Stimulated activated CD4-positive, alpha-beta T cell treated with anti-CD3 and anti-CD28 coated beads, Interleukin-1b, Interleukin-23, amount 100 ng/mL, for 24 hours (primary cell): ENCODE measurements around the gene FAM227A.

Experiments
- DNase-seq, 4 experiments: peaks; one replicate each; pipeline ENCODE4 v3.0.0-alpha.2; 2020; ENCODE audit warnings: low read depth in 4 of 4, low spot score in 1 of 4

Gene FAM227A

DNA sequence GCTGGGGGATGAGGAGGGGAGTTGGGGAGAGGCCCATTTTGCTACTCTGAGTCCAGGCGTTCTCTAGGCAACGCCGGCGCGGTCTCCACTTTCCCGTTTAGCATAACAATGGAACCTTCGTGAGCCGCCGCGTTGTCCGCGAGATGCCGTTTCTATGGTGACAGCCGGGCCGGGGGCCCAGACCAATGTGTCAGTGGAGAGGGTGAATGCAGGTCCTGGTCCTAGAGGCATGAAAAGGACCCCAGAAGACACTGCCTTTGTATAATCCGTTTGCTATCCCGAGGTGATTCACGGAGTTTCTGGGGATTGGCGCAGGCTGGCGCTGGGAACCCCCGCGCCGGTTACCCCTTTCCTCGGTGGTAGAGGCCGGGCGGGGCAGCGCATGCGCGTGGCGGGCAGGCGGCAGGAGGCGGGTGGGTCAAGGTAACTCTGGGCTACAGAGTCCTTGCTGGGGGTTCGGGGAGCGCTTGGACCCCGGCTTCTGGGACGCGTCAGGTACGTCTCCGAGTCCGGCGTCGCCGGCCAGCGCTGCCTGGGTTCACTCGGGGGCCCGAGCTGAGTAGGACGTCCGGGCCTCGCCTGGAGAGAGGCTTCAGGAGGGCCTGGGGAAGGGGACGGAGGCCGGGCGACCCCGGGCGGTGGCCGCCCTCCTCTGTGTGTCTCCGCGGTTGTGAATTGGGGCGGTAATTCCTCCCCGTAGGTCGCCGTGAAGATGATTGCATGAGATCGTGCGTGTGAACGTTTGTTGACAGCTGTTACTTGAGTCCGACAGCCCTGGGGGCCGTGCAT, at the start of gene FAM227A, which contains the start of gene CBY1:
FAM227A (minus strand) TSS at position 137 of the 789 bp plus-strand sequence. CDS start 6,224 bp downstream, outside the sequence.
CBY1 (plus strand) TSS at position 383 of the 789 bp plus-strand sequence. CDS start 11,417 bp downstream, outside the sequence.
- DNase-seq, result peak; percentile 64 to 82 (median 76)

DNA sequence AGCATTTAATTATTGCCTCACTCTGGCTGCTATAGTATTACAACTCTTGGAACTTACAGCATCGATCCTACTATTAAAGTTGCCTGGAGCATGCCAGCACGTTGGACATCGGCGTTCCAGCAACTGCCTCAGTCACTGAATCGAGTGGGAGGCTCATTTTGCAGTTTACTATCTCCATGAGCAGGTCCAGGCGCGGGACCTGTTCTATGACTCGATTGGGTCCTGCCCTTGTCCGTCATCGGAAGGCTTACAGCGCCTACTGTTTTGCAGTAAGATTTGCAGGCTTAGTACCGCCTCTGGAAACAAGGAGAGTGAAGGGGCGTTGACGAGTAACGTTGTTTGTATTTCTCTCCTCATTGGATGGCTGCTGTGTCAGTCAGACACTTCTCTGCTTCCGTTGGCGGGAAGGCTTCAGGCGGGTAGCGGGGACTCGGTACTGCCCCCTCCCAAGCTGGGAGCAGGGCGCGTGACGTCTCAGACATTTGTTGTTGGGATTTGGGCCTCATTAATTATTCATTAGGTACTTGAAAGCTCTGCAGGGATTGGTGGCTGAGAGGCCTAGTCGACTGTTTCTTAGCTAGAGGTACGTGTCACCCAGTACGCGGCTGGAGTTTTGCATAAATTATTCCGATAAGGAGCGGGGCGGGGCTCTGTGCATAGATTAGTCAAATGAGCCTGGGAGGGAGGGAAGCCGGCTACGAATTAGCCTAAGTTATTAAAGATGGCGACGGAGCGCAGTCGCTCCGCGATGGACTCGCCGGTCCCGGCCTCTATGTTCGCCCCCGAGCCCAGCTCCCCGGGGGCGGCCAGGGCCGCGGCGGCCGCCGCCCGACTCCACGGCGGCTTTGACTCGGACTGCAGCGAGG, 49.3 kb upstream of the FAM227A start, which contains the start of gene GTPBP1:
GTPBP1 (plus strand) TSS at position 710 of the 866 bp plus-strand sequence; CDS start at position 722, 12 bp downstream.
- DNase-seq, result peak; percentile 89 to 93 (median 92)

DNA sequence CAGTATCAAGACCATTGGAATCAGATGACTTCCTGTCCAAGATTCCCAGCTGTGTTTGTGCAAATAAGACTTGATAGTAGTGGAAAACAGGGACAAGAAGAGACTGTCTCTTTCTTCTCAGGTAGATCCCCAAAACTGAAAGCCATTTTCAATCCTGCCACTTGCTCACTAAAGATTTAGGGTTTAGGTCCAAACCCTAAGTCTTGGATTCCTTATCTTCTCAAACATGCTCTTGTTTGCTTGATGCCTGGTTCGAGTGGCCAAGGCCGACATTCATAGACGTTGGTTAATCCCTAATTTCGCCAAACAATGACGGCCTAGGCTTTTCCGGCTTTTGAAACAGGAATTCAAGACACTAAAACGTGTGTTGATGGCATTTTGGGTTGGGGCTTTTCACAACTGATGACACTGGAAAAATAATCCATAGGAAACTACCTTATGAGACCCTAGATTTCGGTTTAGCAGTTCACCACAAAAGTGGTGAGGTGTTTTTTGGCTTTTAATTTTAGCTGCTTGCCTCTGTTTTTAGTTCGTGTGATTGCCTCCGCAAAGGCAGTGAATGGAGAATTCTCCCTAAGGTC, 48.6 kb upstream of the FAM227A start:
- DNase-seq, result no peak

DNA sequence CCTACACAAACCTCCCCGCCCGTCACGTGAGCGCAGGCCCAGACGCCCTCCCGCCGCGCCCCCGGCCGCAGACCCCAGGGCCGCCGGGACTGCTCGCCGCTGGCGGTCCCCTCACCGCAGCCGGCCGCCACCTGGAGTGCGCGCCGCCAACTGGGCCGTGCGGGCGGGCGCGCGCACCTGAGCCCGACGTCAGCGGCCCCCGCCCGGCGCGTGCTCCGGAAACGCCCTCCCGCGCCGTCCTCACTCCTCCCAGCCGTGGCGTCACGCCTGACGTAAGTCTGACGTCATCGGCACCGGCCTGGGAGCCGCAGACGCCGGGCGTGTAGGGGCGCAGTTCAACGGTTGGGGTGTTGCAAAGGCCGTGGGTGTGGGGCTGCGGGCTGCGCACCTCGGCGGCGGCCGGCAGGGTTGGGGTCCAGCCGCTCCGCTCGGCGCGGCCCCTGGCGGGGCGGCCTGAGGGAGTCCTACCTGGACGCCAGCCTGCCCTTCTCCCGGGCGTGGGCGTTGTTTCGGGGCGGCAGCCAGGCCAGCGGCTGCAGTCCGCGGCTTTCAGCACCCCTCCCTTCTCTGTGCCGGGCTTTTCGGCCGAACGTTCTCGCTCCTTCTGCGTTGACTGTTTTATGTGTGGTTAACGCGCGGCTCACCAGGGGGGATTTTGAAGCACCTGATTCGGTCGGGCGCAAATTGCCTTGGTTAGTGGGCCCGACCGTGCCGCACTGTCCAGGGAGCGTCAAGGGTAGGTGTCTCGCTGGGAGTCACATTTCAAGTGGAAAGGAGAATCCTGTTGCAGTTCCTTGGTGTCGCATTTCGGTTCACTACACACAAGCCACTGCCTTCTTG, 44.8 kb upstream of the FAM227A start, which contains the start of gene JOSD1:
JOSD1 (minus strand) TSS at position 155 of the 840 bp plus-strand sequence. CDS start 956 bp downstream, outside the sequence.
- DNase-seq, result peak; percentile 96 to 99 (median 97)

DNA sequence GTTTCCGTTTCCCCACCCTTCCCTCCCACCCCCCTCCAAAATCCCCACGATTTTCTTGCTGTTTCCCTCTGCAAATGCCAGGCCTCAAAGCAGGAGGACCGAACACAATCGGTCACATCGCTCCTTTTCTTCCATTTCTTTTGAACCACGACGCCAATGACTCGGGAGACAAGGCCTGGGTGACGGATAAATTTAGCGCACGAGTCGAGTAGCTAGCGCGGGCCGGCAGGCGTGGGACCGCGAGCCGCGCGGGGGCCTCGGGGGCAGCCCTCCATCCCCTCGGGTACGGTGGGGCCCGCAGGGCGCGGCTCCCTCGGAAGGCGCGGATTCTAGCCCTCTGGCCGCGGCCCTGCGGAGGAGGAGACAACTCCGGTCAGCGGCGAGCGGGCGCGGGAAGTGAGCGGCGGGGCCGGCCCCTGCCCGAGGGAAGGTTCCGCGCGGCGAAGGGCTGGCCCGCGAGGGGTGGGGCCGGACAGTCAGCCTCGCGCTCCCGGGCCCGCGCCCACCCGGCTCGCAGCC, 44.1 kb upstream of the FAM227A start:
- peak in 1 of 4 experiments; percentile 7 for DNase-seq

DNA sequence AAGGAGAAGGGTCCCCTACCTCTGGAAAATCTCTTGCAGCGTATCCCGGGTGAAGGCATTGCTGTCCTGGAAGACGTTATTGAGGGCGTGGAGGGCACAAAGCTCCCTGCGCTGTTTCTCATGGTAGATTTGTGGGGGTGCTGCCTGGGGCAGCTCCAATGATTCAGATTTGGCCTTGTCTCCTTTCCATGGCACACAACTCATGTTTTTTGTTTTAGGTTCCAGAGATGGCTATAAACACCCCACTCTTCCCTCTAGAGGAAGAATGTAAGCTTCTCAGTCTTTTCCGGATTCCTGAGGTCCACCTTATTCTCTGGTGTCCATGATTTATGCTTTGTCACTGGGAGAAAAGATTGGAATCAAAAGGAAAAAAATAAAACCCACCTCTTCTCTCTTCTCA, 43.6 kb upstream of the FAM227A start:
- DNase-seq, result no peak

DNA sequence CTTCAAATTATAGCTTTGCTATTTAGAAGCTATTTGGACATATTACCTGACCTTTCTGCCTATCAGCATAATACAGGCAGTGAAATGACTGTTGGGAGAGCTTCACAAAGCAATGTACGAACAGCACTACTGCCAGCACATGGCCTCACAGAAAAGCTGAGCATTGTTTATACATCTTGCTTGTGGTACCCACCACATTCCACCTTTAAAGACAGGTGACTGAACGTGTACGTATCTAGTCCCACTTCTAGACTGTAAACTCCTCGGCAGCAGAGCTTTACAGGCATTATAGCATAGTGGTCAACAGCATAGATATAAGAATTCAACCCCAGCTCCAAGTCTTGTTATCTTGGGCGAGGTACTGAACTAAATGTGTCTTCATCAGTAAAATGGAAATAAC, 43.0 kb upstream of the FAM227A start:
- DNase-seq, result no peak

DNA sequence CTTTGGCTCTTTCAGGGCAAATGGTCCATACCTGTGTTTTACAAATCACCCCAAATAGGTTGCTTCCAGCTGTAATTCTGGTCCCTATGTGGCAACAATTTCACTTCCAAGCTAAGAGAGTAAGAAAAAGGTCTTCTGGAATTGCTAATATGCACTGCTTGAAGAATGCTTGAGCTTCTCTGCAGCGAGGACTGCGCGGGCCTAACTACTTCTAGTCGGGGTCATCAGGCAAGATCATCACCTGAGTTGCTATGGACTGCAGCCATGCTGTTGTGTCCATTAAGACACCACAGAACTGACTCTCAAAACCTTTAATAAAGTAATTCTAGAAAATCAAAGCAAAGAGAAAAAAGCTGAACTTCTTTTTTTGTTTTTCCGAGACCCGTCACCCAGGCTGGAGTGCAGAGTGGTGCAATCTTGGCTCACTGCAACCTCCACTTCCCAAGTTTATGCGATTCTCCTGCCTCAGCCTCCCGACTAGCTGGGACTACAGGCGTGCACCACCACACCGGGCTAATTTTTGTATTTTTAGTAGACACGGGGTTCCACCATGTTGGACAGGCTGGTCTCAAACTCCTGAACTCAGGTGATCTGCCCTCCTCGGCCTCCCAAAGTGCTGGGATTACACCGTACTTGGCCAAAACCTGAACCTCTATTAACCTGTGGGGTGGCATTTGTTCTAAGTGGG, 42.4 kb upstream of the FAM227A start:
- no peak for DNase-seq

DNA sequence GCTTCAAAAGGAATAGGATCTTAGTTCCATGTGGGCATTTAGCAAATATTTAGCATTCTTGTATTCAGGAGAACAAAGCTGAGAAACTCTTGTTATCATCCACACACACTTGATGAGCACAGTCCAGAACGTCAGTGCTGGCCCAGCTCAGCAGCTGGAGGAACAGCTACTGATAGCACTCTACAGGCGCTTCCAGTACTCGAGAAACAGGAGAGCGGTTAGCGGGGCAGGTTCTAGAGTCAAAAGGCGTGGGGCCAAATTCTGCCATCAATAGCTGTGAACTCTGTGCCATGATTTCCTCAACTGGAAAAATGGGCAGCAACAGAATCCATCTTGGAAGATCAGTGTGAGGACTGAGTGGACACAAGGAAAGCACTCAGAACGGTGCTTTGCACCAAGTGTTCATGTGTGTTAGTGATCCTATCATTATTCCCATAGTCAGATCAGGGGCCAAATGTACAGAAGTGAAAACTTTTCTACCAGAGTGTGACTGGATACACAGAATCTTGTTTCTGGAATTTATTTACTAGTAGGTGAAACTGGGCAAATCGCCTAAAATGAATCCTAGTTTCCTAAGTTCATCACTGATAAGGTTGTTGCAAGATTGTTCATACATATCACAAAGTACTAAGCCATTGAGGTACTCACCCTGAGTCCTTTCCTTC, 41.4 kb upstream of the FAM227A start:
- DNase-seq, result no peak

DNA sequence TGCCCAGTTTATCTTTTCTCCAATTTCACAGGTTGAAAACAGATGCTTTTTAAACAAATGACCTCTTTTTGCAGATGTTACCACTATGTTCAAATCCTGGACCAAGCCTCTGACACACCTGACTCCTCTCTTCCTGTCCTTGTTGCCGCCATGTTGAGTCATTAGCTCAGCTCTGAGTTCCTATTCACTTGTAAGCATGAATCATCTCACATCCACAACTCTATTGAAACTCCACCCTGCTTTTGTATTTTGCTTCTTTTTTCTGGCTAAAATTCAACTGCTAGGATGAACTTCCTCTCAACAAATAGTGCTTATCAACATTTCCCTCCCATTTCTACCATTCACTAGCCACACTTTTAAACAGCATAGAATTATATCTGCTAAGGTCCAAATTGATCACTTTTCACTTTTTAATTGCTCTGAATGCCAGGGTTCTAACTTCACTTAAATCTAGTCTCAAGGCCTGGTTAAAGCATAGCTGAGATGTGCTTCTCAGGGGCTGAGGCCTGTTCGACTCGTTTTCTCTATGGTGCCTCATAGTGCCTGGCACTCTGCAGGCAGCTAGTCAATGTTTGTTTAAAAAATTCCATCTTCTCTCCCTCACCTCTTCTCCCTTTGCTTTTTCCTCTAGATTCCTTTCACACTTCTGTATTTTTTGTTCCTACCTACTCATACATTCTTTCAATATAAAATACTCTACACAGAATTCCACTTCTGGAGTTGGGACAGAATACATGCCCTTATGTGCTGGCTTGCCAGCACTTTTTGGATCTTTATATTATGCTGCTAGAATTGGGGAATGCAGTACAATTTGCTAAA, 40.6 kb upstream of the FAM227A start:
- DNase-seq, result peak in 2 of 4 experiments; percentile 18 to 41

DNA sequence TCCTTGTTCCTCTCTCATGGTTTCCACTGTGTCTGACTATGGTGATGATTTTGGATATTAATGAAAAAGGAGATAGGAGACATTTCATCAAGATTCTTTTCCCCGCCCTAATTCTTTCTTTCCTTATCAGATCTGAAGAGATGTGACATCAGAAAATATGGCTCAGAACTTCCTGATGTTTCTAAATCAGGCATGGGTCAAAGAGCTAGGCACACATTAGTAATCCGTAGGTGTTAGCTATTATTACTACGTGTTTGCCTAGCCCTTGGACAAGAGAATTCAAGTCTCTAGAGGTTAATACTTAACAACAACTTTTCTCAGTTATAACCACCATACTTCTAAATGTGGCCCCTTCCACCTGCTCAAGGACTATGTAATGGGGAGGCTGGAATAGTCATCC, 38.7 kb upstream of the FAM227A start:
- DNase-seq, result no peak

DNA sequence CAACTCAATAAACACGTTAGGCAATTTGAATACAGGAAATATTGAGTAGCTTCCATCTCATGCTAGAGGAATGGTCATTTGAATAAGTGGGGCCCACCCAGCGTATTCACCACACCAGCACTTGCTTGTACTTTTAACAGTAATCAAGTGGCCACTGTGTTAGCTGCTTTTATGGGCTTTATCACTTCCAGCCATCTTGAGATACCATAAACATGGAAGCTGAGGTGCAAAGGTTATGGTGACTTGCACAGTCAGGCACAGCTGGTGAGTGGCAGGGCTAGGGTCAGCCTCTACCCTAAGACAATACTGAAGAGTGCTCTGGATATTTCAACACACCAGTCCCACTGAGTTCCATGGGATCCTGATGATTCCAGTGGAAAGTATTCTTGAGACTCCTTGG, 37.9 kb upstream of the FAM227A start:
- no peak for DNase-seq

DNA sequence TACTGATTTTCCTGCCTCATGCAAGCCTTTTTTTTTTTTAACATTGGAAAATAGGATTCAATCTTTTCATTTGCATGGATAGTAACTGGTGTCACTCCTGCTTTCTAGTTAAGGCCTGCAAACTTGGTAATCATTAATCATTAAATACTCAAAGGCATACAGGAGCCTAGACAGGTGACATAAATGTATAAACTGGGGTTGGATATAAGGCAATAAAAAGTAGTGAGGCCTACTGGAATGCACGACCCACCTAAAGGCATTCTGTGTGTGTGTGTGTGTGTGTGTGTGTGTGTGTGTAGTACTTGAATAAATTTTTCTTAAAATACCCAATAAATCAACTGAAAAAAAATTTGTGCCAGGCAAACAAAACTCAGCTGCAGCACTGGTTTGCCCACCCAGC, 33.5 kb upstream of the FAM227A start:
- DNase-seq, result no peak

DNA sequence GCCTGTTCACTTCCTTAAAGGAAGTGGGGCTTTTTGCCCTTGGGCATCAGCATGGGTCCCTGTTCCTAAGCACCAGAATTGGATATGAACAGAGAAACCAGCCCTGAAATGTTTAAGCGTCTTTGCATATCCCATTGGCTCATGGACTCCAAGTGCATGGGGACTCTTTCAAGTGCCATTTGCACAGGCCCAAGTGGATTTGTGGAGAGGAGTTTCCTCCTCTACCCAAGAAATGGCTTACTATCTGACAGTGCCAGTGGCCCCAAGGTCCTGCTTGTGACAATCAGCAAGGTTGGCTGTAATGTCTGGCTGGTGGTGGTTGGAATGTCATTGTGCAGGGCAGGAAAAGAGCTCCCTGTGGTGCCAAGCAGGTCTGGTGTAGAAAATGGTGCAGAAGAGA, 29.6 kb upstream of the FAM227A start:
- DNase-seq, result no peak

DNA sequence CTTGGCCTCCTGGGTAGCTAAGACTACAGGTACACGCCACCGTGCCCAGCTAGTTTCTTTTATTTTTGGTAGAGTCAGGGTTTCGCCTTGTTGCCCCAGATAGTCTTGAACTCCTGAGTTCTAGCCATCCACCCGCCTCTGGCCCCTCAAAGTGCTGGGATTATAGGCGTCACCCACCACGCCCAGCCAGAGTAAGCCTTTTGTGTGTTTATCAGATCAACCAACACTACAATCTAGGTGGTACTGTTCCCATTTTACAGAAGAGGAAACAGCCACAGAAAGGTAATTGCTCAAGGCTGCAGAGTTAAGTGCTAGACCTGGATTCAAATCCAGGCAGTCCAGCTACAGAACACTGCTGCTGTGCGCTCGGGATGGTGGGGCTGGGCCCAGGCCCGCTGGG, 28.7 kb upstream of the FAM227A start:
- no peak for DNase-seq

DNA sequence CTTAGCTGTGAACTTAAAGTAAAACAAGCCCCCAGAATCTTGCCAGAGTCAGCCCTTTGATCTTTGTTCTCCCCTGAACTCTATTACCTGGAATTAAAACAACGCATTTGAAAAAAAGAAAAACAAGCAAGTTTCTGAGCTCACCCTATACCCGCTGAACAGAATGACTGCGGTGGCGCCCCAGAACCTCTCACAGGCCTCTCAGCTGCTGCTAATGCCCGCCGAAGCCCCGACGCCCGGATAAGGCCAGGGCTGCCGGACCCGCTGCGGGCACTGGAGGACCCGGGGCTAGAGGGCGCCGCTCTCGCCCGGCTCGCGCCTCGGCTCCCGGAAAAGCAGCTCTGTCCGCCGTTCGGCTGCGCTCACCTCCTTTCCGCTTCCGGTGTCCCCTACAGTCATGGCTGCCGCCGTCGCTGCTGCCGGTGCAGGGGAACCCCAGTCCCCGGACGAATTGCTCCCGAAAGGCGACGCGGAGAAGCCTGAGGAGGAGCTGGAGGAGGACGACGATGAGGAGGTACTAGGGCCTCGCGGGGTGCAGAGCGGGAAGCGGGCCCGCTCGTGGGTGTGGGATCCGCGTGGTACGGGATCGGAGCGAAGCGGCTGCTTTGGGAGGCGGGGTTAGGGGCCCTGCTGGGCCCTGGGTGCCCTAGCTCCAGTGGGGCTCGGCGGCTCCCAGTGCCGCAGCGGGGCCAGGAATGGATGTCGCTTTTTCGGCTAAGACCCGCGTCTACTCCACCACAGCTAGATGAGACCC, 25.6 kb upstream of the FAM227A start, which contains the start of gene TOMM22:
TOMM22 (plus strand) TSS at position 376 of the 754 bp plus-strand sequence; CDS start at position 398, 22 bp downstream.
- peak; percentile 58 to 82 (median 70) for DNase-seq

DNA sequence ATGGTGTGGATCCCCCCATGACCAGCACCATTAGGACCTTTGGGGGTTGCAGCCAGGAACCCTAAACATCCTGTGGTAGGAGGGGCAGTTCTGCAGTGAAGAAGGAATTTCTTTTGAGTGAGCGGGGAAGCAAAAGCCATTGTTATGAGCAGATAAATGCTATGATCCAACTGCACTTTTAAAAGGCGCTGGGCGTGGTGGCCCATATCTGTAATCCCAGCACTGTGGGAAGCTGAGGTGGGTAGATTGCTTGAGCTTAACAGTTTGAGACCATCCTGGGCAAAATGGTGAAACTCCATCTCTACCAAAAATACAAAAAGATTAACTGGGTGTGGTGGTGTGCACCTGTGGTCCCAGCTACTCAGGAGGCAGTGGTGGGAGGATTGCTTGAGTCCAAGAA, 19.6 kb upstream of the FAM227A start:
- DNase-seq, result no peak
